SK-N-SH treated with all-trans-retinoic acid at 6 μM for 48 hours (cell line): ENCODE measurements around the gene MYCBPAP.
"Not testable (repeated sequence)": the region's sequence is repeated elsewhere in the genome, so short reads cannot be mapped to it uniquely, and the experiment has no call there.

ENCODE experiments used
- ATAC-seq: fragments of 200-7000 bp; cut with Tn5 transposase; 3 replicates; pipeline ENCODE4 v1.9.1; 2020; ENCODE audit warnings: mild to moderate bottlenecking, moderate library complexity
- BACH2 ChIP-seq: fragments of 250-450 bp; sonication (Bioruptor Pico); IDR thresholded peaks from 2 replicates; pipeline ENCODE4 v1.9.0; 2021; ENCODE audit warnings: mild to moderate bottlenecking, borderline replicate concordance
- CSDC2 ChIP-seq: fragments of 250-450 bp; sonication (Bioruptor Pico); IDR thresholded peaks from 2 replicates; pipeline ENCODE4 v1.5.0; 2020; ENCODE audit warnings: mild to moderate bottlenecking, moderate library complexity
- ESRRG ChIP-seq: fragments of 250-450 bp; sonication (Bioruptor Pico); IDR thresholded peaks from 2 replicates; pipeline ENCODE4 v1.6.1; 2021; ENCODE audit warnings: mild to moderate bottlenecking
- GLIS3 ChIP-seq: fragments of 250-450 bp; sonication (Bioruptor Pico); IDR thresholded peaks from 2 replicates; pipeline ENCODE4 v1.5.0; 2020; ENCODE audit warnings: mild to moderate bottlenecking, moderate library complexity
- ISL1 ChIP-seq: fragments of 250-450 bp; sonication (Bioruptor Pico); IDR thresholded peaks from 2 replicates; pipeline ENCODE4 v2.1.2; 2022; ENCODE audit warnings: mild to moderate bottlenecking, moderate library complexity
- PPARA ChIP-seq: fragments of 250-450 bp; sonication (Bioruptor Pico); IDR thresholded peaks from 2 replicates; pipeline ENCODE4 v1.5.0; 2020; ENCODE audit warnings: mild to moderate bottlenecking, borderline replicate concordance
- SNAI2 ChIP-seq: fragments of 250-450 bp; sonication (Bioruptor Pico); IDR thresholded peaks from 2 replicates; pipeline ENCODE4 v1.5.0; 2020; ENCODE audit warnings: mild to moderate bottlenecking, moderate library complexity
- TCF4 ChIP-seq: fragments of 250-450 bp; sonication (Bioruptor Pico); IDR thresholded peaks from 2 replicates; pipeline ENCODE4 v1.8.0; 2021; ENCODE audit warnings: mild to moderate bottlenecking, moderate library complexity, borderline replicate concordance
- TOX ChIP-seq: fragments of 250-450 bp; sonication (Bioruptor Pico); IDR thresholded peaks from 2 replicates; pipeline ENCODE4 v1.8.0; 2021; ENCODE audit warnings: mild to moderate bottlenecking, moderate library complexity, borderline replicate concordance
- ZC3H10 ChIP-seq: fragments of 250-450 bp; sonication (Bioruptor Pico); IDR thresholded peaks from 2 replicates; pipeline ENCODE4 v1.5.1; 2021; ENCODE audit warnings: mild to moderate bottlenecking, moderate library complexity
- ZFP30 ChIP-seq: fragments of 450-650 bp; formaldehyde crosslinking; IDR thresholded peaks from 2 replicates; pipeline ENCODE4 v1.5.0; 2022; ENCODE audit warnings: mild to moderate bottlenecking, moderate library complexity
- ZNF565 ChIP-seq: fragments of 450-650 bp; formaldehyde crosslinking; conservative IDR thresholded peaks from 2 replicates; pipeline ENCODE4 v1.5.0; 2020; ENCODE audit warnings: low read depth, mild to moderate bottlenecking, moderate library complexity
- TF ChIP-seq, protein P1 (sequence below): fragments of 250-450 bp; sonication (Bioruptor Pico); IDR thresholded peaks from 2 replicates; pipeline ENCODE4 v1.5.0; 2020; ENCODE audit warnings: mild to moderate bottlenecking, moderate library complexity
- TF ChIP-seq, protein P2 (sequence below): fragments of 250-450 bp; sonication (Bioruptor Pico); IDR thresholded peaks from 2 replicates; pipeline ENCODE4 v1.5.1; 2021; ENCODE audit warnings: mild to moderate bottlenecking, moderate library complexity
- TF ChIP-seq, protein P3 (sequence below): fragments of 250-450 bp; sonication (Bioruptor Pico); IDR thresholded peaks from 2 replicates; pipeline ENCODE4 v1.5.1; 2020; ENCODE audit warnings: low read depth, mild to moderate bottlenecking, moderate library complexity

Gene MYCBPAP

DNA sequence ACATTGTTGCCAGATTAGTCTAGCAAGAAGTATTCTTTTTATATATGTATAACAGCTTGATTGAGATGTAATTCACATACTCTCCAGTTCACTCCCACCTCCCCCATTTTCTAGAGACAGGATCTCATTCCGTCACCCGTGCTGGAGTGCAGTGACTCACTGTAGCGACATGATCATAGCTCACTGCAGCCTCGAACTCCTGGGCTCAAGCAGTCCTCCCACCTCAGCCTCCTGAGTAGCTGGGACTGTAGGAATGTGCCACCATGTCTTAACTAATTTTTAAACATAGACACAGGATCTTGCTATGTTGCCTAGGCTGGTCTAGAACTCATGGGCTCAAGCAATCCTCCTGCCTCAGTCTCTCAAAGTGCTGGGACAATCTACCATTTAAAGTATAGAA lies 32.9 kb upstream of the MYCBPAP start:
- ATAC-seq = no peak
- TF ChIP-seq ZC3H10 (no peak), GLIS3 (CRISPR knock-in tag) (no peak), PPARA (CRISPR knock-in tag) (no peak), ESRRG (CRISPR knock-in tag) (no peak), ZFP30 (no peak), ZNF565 (CRISPR knock-in tag) (no peak)
- TF ChIP-seq, protein P1, sequence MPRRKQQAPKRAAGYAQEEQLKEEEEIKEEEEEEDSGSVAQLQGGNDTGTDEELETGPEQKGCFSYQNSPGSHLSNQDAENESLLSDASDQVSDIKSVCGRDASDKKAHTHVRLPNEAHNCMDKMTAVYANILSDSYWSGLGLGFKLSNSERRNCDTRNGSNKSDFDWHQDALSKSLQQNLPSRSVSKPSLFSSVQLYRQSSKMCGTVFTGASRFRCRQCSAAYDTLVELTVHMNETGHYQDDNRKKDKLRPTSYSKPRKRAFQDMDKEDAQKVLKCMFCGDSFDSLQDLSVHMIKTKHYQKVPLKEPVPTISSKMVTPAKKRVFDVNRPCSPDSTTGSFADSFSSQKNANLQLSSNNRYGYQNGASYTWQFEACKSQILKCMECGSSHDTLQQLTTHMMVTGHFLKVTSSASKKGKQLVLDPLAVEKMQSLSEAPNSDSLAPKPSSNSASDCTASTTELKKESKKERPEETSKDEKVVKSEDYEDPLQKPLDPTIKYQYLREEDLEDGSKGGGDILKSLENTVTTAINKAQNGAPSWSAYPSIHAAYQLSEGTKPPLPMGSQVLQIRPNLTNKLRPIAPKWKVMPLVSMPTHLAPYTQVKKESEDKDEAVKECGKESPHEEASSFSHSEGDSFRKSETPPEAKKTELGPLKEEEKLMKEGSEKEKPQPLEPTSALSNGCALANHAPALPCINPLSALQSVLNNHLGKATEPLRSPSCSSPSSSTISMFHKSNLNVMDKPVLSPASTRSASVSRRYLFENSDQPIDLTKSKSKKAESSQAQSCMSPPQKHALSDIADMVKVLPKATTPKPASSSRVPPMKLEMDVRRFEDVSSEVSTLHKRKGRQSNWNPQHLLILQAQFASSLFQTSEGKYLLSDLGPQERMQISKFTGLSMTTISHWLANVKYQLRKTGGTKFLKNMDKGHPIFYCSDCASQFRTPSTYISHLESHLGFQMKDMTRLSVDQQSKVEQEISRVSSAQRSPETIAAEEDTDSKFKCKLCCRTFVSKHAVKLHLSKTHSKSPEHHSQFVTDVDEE (CRISPR knock-in tag) = no peak
- TF ChIP-seq, protein P2, sequence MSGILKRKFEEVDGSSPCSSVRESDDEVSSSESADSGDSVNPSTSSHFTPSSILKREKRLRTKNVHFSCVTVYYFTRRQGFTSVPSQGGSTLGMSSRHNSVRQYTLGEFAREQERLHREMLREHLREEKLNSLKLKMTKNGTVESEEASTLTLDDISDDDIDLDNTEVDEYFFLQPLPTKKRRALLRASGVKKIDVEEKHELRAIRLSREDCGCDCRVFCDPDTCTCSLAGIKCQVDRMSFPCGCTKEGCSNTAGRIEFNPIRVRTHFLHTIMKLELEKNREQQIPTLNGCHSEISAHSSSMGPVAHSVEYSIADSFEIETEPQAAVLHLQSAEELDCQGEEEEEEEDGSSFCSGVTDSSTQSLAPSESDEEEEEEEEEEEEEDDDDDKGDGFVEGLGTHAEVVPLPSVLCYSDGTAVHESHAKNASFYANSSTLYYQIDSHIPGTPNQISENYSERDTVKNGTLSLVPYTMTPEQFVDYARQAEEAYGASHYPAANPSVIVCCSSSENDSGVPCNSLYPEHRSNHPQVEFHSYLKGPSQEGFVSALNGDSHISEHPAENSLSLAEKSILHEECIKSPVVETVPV (CRISPR knock-in tag) = no peak

DNA sequence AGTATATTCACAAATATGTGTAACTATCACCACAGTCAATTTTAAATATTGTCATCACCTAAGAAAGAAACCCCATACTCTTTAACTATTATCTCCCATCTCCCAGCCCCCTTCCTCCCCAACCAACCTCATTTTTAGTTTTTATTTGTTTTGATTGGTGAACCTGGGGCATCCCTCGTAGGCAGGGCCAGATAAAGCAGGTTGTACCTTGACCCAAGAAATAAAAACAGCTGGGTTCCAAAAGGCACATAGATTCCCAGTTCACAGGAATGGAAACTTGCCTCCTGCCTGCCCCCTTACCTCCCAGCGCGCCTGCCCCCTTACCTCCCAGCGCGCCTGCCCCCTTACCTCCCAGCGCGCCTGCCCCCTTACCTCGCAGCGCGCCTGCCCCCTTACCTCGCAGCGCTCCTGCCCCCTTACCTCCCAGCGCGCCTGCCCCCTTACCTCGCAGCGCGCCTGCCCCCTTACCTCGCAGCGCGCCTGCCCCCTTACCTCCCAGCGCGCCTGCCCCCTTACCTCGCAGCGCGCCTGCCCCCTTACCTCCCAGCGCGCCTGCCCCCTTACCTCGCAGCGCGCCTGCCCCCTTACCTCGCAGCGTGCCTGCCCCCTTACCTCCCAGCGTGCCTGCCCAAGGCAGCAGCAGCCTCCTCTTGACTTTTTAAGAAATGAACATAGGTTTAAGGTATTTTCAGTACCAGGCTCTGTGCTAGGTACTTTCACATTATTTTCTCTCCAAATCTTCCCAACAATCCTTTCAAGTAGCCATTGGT lies 32.3 kb upstream of the MYCBPAP start:
- not testable (repeated sequence) for ATAC-seq

DNA sequence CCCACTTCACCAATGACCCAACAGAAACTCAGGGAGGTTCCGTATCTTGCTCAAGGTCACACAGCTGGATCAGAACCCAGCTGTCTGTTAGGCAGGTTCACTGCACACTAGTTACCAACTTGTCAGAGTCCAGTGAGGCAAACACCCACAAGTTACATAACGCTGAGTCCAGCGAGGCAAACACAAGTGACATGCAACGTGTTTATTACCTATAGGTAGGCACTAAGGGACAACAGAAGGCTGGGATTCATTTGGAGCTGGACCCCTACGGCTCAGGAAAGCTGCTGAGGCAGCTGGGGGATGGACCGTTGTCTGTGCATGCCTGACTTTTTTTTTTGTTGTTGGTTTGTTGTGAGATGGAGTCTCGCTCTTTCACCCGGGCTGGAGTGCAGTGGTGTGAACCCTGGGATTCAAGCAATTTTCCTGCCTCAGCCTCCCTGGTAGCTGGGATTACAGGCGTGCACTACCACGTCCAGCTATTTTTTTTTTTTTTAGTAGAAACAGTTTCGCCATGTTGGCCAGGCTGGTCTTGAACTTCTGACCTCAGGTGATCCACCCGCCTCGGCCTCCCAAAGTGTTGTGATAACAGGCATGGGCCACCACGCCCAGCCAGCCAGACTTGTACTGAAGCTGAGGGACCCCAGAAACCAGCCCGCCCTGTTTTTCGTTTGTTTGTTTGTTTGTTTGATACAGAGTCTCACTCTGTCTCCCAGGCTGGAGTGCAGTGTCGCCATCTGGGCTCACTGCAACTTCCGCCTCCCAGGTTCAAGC lies 31.5 kb upstream of the MYCBPAP start:
- TF ChIP-seq TOX (CRISPR knock-in tag) (no peak), SNAI2 (no peak), PPARA (CRISPR knock-in tag) (no peak), CSDC2 (CRISPR knock-in tag) (no peak), BACH2 (CRISPR knock-in tag) (no peak), ESRRG (CRISPR knock-in tag) (no peak), TCF4 (CRISPR knock-in tag) (no peak), ISL1 (no peak), GLIS3 (CRISPR knock-in tag) (no peak)
- TF ChIP-seq, protein P2 (CRISPR knock-in tag) = no peak
- TF ChIP-seq, protein P3, sequence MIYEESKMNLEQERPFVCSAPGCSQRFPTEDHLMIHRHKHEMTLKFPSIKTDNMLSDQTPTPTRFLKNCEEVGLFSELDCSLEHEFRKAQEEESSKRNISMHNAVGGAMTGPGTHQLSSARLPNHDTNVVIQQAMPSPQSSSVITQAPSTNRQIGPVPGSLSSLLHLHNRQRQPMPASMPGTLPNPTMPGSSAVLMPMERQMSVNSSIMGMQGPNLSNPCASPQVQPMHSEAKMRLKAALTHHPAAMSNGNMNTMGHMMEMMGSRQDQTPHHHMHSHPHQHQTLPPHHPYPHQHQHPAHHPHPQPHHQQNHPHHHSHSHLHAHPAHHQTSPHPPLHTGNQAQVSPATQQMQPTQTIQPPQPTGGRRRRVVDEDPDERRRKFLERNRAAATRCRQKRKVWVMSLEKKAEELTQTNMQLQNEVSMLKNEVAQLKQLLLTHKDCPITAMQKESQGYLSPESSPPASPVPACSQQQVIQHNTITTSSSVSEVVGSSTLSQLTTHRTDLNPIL (CRISPR knock-in tag) = no peak
- ATAC-seq = no peak

DNA sequence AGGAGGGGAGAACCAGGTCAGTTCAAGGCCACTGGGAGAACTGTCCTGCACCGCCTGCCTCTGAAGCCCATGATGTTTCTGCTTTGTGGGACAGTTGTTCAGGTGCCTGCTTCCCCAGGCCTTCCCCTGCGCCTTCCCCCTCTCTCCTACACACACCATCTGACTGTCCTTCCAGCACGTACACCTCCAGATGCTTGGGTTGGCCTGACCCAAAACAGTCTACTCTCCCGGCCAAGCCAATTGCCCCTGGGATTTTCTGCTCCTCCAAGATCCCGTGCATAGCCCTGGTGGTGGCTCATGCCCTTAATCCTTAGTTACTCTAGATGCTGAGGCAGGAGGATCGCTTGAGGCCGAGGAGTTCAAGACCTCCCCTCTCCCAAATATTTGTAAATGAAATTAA lies 30.3 kb upstream of the MYCBPAP start:
- TF ChIP-seq, protein P2 (CRISPR knock-in tag) = no peak
- no peak for TF ChIP-seq ZFP30
- no peak for ATAC-seq
